ENCODE data around the gene ZNF878.

Gene ZNF878

GRCh38 chr19:12034620-12035019, 18.1 kb downstream of the ZNF878 start:
- no peak for DNase-seq

DNA sequence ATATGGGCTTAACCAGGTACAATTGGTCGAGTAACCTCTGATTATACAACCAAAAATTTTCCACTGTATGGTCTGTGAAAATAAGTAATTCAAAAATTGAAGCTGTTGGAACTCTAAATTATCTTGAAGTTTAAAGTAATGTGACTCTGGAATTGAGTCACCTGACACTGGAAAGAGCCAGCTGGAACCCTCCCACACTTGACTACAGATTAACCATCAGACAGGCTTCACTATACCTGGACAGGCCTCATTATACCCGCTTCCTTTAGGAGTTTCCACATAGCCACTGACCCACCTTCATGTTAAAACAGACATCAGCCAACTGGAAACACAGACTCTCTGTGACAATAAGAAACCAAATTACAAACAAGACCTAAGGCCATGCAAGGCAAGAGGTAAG, 18.6 kb downstream of the ZNF878 start:
- DNase-seq = no peak

- no peak for DNase-seq
Measured at GRCh38 chr19:12015753-12016116, 37.0 kb downstream of the ZNF878 start.

DNA sequence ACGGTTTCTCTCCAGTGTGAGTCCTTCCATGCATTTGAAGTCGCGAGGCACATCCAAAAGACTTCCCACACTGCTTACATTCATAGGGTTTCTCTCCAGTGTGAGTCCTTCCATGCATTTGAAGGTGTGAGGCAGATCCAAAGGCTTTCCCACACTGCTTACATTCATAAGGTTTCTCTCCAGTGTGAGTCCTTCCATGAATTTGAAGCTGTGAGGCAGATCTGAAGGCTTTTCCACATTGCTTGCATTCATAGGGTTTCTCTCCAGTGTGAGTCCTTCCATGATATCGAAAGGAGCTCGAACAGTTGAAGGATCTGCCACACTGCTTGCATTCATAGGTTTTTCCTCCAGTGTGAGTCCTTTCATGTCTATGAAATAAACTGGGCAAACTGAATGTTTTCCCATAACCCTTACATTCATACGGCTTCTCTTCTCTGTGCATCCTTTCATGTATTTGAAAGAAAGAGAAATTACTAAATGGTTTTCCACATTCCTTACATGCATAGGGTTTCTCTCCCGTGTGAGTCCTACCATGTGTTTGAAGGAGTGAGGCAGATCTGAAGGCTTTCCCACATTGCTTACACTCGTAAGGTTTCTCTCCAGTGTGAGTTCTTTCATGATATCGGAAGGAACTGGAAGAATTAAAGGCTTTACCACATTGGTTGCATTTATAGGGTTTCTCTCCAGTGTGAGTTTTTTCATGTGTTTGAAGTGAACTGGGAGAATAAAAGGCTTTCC, 37.6 kb downstream of the ZNF878 start:
- no peak for DNase-seq

DNA sequence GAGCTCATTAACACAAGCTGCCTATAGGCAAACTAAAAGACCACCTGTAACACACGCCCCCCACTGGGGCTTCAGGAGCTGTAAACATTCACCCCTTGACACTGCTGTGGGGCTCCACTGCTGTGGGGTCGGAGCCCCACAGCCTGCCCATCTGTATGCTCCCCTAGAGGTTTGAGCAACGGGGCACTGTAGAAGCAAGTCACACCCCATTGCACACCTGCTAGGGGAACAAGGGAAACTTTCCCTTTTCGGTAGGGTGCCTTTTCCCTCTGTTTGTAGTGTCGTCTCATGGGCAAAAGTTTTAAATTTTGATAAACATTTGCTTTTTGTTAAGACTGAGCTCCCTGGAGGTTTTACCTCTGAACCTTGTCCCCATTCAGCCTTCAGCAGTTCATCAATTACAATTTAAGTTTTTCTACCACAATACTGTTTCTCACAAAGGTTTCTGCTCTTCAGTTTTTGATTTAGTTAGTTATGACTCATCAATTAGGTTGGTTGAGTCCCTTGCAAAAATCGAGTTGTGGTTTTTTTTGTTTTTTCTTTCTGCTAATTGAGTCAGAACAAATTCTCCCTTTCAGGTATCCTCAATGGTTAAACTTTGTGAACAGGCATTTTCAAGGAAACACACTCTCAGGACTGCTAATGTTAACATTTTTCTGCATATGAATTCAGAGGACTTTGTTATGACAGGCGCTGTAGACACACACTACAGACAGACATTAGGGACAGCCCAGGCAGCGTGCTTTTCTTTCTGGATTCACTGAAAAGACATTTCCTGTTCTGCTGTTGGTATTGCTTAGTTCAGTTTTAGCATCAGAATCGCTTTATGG, 52.4 kb downstream of the ZNF878 start:
- DNase-seq = no peak

DNA sequence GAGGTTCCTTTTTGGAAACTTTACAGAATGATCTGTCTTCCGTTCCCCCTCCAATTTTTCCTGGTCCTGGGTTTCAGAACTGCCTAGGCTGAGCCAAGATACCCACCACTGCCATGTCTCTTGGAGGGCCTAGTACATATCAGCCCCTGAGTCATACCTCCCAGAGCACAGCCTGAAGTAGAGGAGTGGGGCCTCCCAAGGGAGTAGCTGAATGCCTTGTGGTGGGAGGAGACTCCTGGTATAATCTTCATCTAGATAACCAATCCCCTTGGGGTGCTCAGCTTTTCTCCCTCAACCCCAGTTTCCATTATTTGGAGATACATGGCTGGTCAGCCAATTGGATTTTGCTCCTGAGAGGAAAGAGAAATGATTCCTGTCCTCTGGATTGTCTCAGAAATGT, 57.6 kb downstream of the ZNF878 start:
- no peak for DNase-seq

Measured in NCI-H69 (cell line).